Urinary bladder (tissue), 4 donors: ENCODE results near the gene FOXN3. TPM values are rescaled to one million over a fixed set of nuclear protein-coding genes. Genes with fewer than 3 reads are reported as not detected.

Experiments used
- DNase-seq: peaks from one replicate; pipeline ENCODE4 v3.0.0-alpha.2; 2015; ENCODE audit errors: extremely low spot score
- H3K27ac ChIP-seq: one replicate; pipeline ENCODE4 v1.5.1; 2013; ENCODE audit warnings: low read depth, mild to moderate bottlenecking, moderate library complexity
- H3K36me3 ChIP-seq: one replicate; pipeline ENCODE4 v1.6.1; 2013; ENCODE audit warnings: mild to moderate bottlenecking, moderate library complexity; ENCODE audit not compliant: insufficient read depth
- H3K4me1 ChIP-seq: one replicate; pipeline ENCODE4 v1.6.1; 2013; ENCODE audit warnings: mild to moderate bottlenecking, moderate library complexity; ENCODE audit not compliant: insufficient read depth
- H3K4me3 ChIP-seq: one replicate; pipeline ENCODE4 v1.5.1; 2013; ENCODE audit warnings: low read depth, low read length
- WGBS: extraction: QIAGEN DNeasy Blood & Tissue Kit; methylation state at CpG from one replicate; pipeline ENCODE4 v1.1.7; 2013; 5-methylcytosine and 5-hydroxymethylcytosine counted together
- polyA plus RNA-seq: library from polyadenylated mRNA; stranded (reverse); fragments of 200-250 nt; gene quantifications from one replicate; pipeline ENCODE4 v1.2.3, GENCODE V29; 2013
- total RNA-seq: library from RNA; depleted of rRNA; stranded (reverse); fragments of >200 nt; gene quantifications from one replicate; pipeline ENCODE4 v1.2.3, GENCODE V29; 2014
- donor health status: healthy with polysubstance abuse.
- donor health status: healthy.

Gene FOXN3
- total and polyA plus RNA-seq, 2 donors = 38.5 to 64.7 TPM

DNA sequence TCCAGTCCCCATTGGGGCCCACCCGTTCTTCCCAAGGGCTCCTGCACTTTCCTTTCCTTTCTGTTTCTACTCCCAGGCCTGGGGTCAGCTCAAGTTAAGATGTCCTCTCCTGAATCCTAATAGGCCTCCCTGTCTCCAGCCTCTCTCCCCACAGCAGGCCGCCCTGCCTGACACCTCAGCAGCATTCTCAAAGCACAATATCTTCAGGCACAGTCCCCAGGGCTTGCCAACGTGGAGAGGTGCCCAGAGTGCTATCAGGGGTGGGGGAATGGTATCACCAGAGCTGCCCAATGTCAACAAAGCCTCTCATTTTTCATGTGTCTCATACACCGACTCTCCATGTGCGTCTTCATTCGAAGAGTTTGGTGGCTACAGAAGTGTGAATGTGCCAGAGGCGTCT is 123.0 kb downstream of the FOXN3 start:
- H3K4me1 ChIP-seq = no peaks in the 10 kb centered on the region
- no peak for DNase-seq
- 84% methylated on average over 7 of the region's 7 CpGs for WGBS

DNA sequence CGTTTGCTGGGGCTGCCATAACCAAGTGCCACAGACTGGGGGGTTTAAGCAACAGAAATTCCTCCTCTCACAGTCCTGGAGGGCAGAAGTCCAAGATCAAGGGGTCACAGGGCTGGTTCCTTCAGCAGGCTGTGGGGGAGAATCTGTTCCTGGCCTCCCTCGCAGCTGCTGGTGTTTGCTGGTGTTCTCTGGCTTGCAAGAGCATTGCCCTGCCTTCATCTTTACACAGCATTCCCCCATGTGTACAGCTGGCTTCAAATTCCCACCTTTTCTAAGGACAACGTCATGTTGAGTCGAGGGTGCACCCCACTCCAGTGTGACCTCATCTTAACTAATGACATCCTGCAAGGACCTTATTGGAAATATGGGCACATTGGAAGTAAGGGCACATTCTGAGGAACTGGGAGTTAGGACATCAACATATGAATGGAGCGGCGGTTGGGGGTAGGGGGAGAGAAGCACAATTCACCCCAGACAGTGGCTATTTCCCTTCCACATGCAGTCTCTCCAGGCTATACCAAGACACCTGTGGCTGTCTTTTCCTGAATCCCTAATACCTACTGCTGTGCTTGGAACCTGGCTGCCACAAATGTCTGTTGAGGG is 123.6 kb downstream of the FOXN3 start:
- 86% methylated on average over 6 of the region's 6 CpGs for WGBS
- no peak for DNase-seq
- Histone ChIP-seq H3K4me1 (no peaks in the 10 kb centered on the region), H3K27ac (no peak overlapping the region), H3K4me3 (no peak overlapping the region), H3K36me3 (no peaks in the 10 kb centered on the region)

More for the DNA sequence above, 123.0 kb downstream of the FOXN3 start:
- Histone ChIP-seq H3K36me3 (no peaks in the 10 kb centered on the region), H3K27ac (no peak overlapping the region), H3K4me3 (no peak overlapping the region)

DNA sequence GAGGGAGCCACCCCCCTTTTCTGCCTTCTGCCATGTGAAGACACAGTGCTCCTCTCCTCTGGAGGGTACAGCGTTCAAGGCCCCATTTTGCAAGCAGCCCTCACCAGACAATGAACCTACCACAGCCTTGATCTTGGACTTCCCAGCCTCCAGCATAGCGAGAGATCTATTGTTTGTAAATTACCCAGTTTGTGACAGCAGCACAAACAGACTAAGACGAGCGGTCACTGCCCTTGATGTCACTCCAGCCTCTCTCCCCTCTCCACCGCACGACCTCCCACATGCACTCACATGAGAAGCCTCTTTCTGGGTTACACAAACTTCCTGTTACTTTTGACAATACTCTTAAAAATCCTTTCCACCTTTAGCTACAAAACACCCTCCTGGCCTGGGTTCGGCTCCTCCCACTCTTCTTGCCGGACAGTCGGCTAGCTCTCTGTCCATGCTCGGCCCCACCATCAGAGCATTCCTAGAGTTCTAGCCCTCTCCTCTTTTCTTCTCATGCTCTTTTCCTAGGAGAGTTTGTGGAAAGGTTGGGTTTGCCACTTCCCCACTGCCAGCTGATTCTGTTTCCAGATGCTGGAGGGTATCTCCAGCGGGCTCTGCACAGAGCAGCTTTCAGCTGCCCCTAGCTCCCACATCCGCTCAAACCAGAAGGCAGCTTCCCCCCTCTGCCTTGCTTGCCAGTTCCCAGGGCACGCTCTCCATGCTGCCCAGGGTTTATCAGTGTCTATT is 124.3 kb downstream of the FOXN3 start:
- H3K4me1 ChIP-seq = no peaks in the 10 kb centered on the region
- no peak overlapping the region for H3K4me3 ChIP-seq
- 89% methylated on average over 13 of the region's 13 CpGs for WGBS
- H3K27ac ChIP-seq = no peak overlapping the region
- H3K36me3 ChIP-seq = no peaks in the 10 kb centered on the region
- DNase-seq = no peak

DNA sequence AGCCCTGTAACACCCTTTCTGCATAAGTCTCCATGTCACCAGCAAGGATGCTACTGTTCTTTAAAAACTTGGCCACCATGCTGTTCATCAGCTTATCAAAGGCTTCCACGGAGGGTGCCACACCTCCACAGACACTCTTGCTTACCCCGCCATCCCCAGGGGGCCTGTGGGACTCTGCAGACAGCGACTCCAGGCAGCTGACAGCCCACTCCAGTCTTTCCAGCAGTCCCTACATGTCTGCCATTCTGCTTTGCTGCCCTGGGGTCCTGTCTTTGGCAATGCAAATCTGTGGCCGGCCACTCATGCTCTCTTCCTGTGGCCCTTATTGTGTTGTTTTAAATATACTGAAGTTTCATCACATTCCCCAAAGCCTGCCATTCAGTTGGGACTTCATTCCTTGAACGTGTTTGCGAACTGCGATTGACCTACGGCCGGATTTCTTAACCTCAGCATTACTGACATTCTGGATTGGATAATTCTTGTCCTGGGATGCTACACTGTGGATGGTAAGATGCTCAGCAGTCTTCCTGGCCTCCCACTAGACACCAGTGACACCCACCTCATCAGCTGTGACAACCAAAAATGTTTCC is 125.6 kb downstream of the FOXN3 start:
- H3K4me3 ChIP-seq = no peak overlapping the region
- WGBS = 85% methylated on average over 9 of the region's 9 CpGs
- DNase-seq = no peak
- no peaks in the 10 kb centered on the region for H3K36me3 ChIP-seq
- H3K27ac ChIP-seq = no peak overlapping the region
- no peaks in the 10 kb centered on the region for H3K4me1 ChIP-seq

DNA sequence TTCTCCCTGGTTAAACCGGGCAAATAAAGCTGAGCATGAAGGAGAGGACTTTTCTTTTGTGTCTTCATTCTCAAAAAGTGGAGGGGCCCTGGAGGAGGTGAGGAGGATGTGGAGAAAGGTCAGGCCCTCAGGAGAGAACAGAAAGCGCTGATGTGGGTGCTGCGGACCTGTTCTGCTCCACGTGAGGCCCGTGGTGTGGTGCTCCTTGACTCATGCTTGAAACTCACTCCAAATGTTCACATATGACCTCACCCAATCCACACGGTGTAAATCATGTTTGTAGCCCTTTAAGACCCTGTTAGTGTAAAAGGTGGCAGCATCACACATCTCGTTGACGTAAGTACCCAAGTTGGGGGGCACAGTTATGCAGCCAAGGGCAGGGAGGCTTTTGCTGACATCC is 126.2 kb downstream of the FOXN3 start:
- Histone ChIP-seq H3K27ac (no peak overlapping the region), H3K4me1 (no peaks in the 10 kb centered on the region), H3K36me3 (no peaks in the 10 kb centered on the region), H3K4me3 (no peak overlapping the region)
- DNase-seq = no peak
- WGBS = 89% methylated on average over 8 of the region's 8 CpGs

DNA sequence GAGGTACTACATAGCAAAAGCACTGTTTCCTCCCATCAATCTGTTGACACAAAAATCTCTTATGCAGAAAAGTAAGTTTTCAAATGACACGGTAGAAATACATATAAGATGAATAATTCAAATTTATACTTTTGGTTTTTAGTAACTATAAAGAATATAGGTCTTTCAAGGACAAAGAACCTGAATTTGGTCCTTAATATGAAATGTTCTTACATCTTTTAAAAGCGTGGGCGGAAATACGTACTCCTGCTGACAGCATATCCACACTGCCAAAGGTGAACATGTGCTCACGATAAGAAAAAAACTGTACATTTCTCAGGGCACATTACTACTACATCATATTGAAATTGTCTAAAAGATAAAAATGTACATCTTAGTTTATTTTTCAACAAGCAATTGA is 127.6 kb downstream of the FOXN3 start:
- Histone ChIP-seq H3K27ac (no peak overlapping the region), H3K4me1 (no peaks in the 10 kb centered on the region), H3K4me3 (no peak overlapping the region), H3K36me3 (no peaks in the 10 kb centered on the region)
- no peak for DNase-seq
- 70% methylated on average over 5 of the region's 5 CpGs for WGBS

DNA sequence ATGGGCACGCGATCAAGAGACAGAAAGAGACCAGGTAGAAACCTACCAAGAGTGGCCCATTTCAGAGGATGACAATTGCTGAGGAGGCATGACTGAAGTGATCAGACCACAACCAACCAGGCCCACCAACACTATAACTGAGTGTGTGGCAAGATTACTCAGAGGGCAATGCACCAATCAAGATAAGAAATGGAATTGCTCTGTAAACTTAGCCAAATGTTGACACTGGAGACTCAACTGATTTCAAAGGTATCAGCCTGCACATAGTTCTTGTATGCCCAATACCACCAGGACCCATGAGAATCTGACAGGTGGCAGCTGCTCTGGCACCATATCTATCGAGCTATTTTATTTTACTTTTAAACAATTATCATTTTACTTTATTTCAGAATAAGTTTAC is 128.9 kb downstream of the FOXN3 start:
- H3K4me1 ChIP-seq = no peaks in the 10 kb centered on the region
- no peak overlapping the region for H3K27ac ChIP-seq
- 95% methylated on average over 3 of the region's 3 CpGs for WGBS
- no peaks in the 10 kb centered on the region for H3K36me3 ChIP-seq
- H3K4me3 ChIP-seq = no peak overlapping the region
- DNase-seq = no peak

DNA sequence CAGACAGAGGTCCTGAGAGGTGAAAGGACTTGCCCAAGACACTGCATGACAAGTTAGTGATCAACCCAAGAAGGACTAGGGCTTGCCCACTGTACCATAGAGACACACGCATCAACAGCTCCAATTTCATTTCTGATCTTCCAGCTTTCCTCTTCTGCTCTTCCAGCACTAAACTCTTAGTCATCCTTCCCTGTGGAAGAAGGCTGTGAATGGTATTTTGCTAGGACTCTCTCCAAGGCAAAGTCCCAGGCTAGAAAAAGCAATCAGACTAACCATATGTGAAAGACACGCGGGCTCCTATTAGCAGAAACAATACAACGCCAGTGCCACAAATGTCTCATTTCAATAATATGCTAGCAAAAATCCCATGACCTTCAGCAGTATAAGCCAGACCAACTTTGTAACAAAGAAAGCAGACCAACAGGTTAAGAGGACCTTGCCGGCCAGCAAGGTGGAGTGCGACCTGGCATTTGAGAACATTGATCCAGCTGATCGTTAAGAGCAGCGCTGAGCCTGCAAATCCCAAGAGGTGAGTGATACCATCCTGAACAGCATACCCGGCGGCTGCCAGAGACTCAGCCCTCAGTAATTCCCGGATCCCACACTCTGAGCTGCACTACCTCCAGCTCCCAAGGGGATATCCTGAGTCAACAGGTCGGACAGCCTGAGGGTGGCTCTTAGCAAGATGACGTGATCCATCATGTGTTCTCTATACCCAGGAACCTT is 132.5 kb downstream of the FOXN3 start:
- no peak overlapping the region for H3K4me3 ChIP-seq
- H3K27ac ChIP-seq = no peak overlapping the region
- no peaks in the 10 kb centered on the region for H3K4me1 ChIP-seq
- no peak for DNase-seq
- no peaks in the 10 kb centered on the region for H3K36me3 ChIP-seq
- WGBS = 95% methylated on average over 13 of the region's 13 CpGs

DNA sequence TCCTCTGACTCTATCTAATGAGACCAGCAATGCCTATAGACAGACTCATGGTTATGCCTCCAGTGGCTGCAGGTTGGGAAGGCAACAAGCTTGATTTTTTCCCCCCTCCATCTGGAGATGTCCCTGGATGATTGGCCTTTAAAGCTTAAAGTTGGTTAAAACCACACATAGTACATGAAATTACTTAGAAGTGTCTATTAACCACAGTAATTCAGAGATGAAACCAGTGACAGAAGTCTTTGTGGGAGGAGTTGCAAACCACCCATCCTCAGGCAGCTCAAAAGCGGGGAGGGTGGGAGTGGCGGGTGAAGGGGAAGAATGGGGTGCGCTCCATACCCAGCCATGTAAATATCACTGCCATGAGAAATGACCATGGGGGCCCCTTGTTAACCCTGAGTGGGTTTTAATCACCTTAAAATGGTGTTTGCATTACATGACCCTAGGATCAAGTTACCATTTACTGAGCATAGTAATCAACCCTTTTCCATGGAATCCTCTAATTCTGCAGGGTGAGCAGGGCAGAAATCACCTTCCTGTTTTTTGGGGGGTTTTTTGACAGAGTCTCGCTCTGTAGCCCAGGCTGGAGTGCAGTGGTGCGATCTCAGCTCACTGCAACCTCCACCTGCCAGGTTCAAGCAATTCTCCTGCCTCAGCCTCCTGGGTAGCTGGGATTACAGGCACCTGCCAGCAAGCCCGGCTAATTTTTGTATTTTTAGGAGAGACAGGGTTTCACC is 133.5 kb downstream of the FOXN3 start:
- 77% methylated on average over 6 of the region's 6 CpGs for WGBS
- H3K4me1 ChIP-seq = no peaks in the 10 kb centered on the region
- no peak overlapping the region for H3K27ac ChIP-seq
- DNase-seq = no peak
- no peak overlapping the region for H3K4me3 ChIP-seq
- H3K36me3 ChIP-seq = no peaks in the 10 kb centered on the region

DNA sequence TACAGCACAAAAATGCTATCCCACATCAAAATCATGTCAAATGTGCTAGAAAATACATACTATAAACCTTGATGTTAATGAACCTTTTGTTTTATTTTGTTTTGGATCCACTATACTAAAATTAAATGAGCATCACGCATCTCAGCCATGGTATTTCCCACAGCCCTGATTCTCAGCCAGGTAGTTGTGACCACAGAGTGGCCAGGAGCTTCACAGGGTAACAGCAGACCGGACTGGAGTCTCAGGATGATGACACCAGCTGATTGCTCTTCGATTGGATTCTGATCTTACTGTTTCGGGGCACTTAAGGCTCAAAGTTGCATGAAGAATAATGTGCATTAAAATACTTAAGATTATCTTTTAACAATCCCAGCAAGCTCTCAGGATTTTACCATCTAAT is 134.8 kb downstream of the FOXN3 start:
- no peaks in the 10 kb centered on the region for H3K36me3 ChIP-seq
- H3K4me1 ChIP-seq = no peaks in the 10 kb centered on the region
- 95% methylated on average over 4 of the region's 4 CpGs for WGBS
- no peak overlapping the region for H3K4me3 ChIP-seq
- H3K27ac ChIP-seq = no peak overlapping the region
- DNase-seq = no peak

DNA sequence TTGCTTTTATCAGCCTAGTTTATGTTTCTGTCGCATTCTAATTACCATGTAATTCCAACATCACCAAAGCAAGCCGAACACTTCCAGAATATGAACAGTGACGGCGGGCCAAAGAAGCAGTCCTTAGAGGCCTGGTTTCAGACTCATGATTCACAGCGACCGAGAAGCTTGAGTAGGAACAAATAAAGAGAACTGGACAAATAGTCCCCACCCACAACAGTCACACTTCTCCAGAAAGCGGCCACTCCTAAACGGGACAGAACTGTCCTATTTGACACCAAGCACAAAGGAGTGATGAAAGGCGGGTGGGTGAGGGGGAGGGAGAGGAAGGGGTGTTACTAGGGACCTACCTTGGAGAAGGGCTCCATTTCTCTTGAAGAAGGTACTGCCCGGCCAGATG is 136.4 kb downstream of the FOXN3 start:
- H3K27ac ChIP-seq = no peak overlapping the region
- 94% methylated on average over 10 of the region's 10 CpGs for WGBS
- H3K4me3 ChIP-seq = no peak overlapping the region
- DNase-seq = no peak
- no peaks in the 10 kb centered on the region for H3K36me3 ChIP-seq
- no peaks in the 10 kb centered on the region for H3K4me1 ChIP-seq

DNA sequence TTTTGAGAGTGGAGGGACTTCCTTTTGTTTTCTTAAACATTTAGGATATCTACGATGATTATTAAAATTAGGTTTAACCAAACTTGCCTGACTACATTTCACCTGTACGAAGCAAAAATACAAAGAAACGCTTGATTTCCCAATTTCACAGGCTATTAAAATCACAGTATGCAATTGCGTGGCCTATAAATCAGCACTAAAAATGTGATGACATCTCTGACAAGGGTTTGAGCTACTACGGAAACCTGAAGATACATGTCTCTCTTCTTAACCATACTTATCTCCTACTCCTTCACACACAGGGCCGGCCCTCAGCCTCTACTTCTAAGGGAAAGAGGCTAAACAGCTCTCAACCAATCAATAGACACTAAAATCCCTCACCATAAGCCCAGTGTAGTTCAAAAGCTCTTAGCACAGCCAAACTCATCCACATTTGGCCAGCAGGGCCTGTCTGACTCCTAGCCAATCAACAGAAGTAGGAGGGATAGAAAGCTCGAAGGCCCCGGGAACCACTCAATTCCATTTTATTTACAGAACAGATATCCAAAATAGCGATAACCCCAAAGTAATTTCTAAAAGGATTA is 137.3 kb downstream of the FOXN3 start:
- no peaks in the 10 kb centered on the region for H3K36me3 ChIP-seq
- no peaks in the 10 kb centered on the region for H3K4me1 ChIP-seq
- no peak overlapping the region for H3K4me3 ChIP-seq
- H3K27ac ChIP-seq = no peak overlapping the region
- WGBS = 90% methylated on average over 9 of the region's 9 CpGs
- no peak for DNase-seq

DNA sequence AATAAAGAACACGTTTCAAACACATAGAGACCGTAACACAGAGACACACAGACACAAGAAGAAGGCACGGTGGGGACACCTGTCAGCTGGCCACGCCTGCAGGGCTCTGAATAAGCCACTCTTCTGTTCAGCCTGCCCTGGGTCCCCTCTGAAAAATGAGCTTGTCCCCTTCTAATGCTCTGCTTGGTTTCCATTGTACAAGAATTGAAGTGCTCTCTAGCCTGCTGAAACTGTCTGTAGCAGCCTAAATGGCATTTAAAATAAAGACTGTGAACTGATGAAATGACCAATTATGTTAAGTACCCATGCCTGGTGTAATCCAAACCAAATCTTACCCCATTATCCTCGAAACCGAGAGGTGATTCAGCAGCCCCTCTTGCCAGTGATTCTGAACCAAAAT is 139.8 kb downstream of the FOXN3 start:
- Histone ChIP-seq H3K27ac (no peak overlapping the region), H3K4me1 (no peaks in the 10 kb centered on the region), H3K4me3 (no peak overlapping the region), H3K36me3 (no peaks in the 10 kb centered on the region)
- DNase-seq = no peak
- WGBS = 91% methylated on average over 6 of the region's 6 CpGs
